ENCODE results near the gene PPP3CA.
"Not testable (repeated sequence)": the region's sequence is repeated elsewhere in the genome, so short reads cannot be mapped to it uniquely, and the experiment has no call there.

The PPP3CA gene

GRCh38 chr4:101239665-101240064, 107.7 kb downstream of the PPP3CA start:
- DNase-seq (ENCODE audit: insufficient read length, low spot score) (no peak), FAIRE-seq (no peak)
- no peak for TF ChIP-seq POLR2A (IDR thresholded peaks at IDR 0.05; ENCODE audit: low read depth, low read length)

- TF ChIP-seq POLR2A (IDR thresholded peaks at IDR 0.05; ENCODE audit: low read depth, low read length) = no peak
- DNase-seq (ENCODE audit: insufficient read length, low spot score) (no peak), FAIRE-seq (peak; percentile 38)
Measured at GRCh38 chr4:101238706-101239105, 108.6 kb downstream of the PPP3CA start.

- no peak for FAIRE-seq
- no peak for TF ChIP-seq POLR2A (IDR thresholded peaks at IDR 0.05; ENCODE audit: low read depth, low read length)
- no peak for DNase-seq (ENCODE audit: insufficient read length, low spot score)
Measured at GRCh38 chr4:101237773-101238172, 109.6 kb downstream of the PPP3CA start.

GRCh38 chr4:101236097-101236496, 111.2 kb downstream of the PPP3CA start:
- FAIRE-seq (no peak), DNase-seq (ENCODE audit: insufficient read length, low spot score) (no peak)
- TF ChIP-seq POLR2A (IDR thresholded peaks at IDR 0.05; ENCODE audit: low read depth, low read length) = no peak

GRCh38 chr4:101234141-101234540, 113.2 kb downstream of the PPP3CA start:
- DNase-seq (ENCODE audit: insufficient read length, low spot score); FAIRE-seq: not testable (repeated sequence)

- peak; percentile 89 for FAIRE-seq
- TF ChIP-seq POLR2A (IDR thresholded peaks at IDR 0.05; ENCODE audit: low read depth, low read length) = no peak
- no peak for DNase-seq (ENCODE audit: insufficient read length, low spot score)
Measured at GRCh38 chr4:101232074-101232776, 115.1 kb downstream of the PPP3CA start.

- no peak for TF ChIP-seq POLR2A (IDR thresholded peaks at IDR 0.05; ENCODE audit: low read depth, low read length)
- peak; percentile 55 for FAIRE-seq
- no peak for DNase-seq (ENCODE audit: insufficient read length, low spot score)
Measured at GRCh38 chr4:101230801-101231426, 116.4 kb downstream of the PPP3CA start.

DNA sequence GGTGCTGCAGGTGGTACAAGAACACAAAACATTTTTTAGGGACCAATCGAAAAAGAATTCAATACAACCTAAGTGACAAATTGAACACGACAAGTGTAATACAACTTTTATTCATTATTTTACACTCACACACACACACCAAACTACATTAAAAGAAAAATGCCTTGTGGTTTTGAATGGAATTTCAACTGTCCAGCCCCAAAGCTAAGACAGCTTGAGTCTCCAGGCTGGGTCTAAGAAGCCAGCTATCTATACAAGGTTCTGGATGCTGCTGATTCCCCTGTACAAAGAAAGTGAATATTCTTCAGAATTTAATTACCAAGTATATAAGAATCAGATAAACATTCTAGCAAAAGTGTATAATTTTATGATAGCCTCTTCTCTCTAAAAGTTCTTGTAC, 118.2 kb downstream of the PPP3CA start:
- TF ChIP-seq POLR2A (IDR thresholded peaks at IDR 0.05; ENCODE audit: low read depth, low read length) = no peak
- FAIRE-seq (no peak), DNase-seq (ENCODE audit: insufficient read length, low spot score) (no peak)

GRCh38 chr4:101227715-101228114, 119.6 kb downstream of the PPP3CA start:
- DNase-seq (ENCODE audit: insufficient read length, low spot score) = no peak
- no peak for FAIRE-seq
- no peak for TF ChIP-seq POLR2A (IDR thresholded peaks at IDR 0.05; ENCODE audit: low read depth, low read length)

DNA sequence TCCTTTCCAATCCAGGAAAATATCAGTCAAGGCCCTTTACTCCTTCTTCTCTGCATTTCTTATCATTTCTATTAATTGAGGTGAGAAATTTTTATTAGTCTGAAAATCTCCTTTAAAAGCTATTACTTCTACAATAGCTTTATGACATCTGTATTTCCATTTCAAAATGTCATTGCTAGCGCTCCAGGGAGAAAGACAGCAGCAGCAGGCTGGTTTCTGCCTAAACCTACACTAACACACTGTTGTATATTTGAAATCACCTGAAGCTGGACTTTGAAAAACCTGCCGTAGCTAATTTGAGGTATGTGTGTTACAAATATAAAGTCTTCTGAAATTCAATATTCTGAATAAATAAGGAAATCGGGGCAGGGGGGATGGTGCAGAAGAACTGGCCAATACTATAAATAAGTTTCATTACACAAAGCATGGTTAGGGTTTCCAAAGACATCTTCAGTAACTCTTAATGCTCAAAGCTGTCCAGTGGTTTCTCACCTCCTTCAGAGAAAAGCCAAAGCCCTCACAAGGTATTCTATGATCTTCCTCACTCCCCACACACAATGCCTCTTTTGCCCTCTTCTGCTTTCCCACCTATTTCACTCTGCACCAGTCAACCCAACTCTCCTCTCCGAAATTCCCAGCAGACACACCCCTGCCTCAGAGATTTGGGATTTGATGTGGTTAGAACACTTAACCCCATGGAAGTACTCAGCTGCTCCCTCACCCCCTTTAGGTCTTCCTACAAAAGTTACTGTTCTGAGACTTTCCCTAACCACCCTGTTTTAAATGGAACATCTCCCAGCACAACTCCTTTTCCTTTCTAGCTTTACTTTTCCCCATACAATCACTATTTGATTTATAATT, 122.7 kb downstream of the PPP3CA start:
- FAIRE-seq = no peak
- DNase-seq (ENCODE audit: insufficient read length, low spot score) = no peak
- no peak for TF ChIP-seq POLR2A (IDR thresholded peaks at IDR 0.05; ENCODE audit: low read depth, low read length)

DNA sequence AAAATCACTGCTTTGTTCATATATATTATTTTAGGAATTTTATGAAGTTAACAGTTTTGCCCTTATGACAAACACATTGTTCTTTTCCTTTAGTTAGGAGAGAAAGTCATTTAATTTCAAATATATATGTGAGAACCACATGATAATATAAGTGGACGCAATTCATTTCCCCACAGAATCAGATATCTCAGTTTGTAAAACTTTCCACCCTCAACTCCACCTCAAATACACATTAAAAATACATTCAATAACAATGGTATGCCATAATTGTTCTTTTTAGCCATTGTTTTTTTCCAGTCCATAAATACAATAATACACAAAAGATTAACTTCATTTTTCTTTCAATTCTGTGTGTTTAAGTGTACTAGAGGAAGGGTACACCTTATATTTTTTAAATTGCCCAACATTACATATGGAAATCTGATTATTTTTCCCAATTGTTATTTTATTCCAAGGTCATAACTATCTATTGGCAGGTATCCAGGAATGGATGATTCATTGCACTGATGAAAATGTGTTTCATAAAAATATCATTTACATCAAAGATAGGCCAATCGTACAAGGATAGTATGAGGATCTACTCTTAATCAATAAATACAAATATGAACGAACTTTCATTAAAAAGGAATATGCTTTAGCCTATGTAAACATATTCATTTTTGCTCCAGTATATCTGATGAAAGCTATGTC, 125.0 kb downstream of the PPP3CA start:
- DNase-seq (ENCODE audit: insufficient read length, low spot score) (no peak), FAIRE-seq (no peak)
- TF ChIP-seq POLR2A (IDR thresholded peaks at IDR 0.05; ENCODE audit: low read depth, low read length) = no peak

DNA sequence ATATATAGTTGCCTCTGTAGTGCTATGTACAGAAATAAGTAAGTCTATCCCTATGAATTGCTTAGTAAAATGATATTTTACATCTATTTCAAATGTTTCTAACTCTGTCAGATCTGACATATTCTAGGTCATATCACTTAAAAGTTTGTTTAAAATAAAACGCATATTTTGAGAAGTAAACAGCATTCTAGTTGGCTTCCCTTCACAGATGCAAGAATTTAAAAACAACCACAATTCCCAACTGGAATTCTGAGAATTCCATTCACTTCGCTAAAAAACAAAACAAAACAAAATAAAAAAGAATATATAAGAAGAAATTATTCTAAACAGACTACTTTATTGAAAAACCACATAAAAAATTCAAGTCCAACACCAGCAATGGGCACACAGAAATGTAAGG, 126.0 kb downstream of the PPP3CA start:
- FAIRE-seq = no peak
- DNase-seq (ENCODE audit: insufficient read length, low spot score) = no peak
- TF ChIP-seq POLR2A (IDR thresholded peaks at IDR 0.05; ENCODE audit: low read depth, low read length) = no peak

DNA sequence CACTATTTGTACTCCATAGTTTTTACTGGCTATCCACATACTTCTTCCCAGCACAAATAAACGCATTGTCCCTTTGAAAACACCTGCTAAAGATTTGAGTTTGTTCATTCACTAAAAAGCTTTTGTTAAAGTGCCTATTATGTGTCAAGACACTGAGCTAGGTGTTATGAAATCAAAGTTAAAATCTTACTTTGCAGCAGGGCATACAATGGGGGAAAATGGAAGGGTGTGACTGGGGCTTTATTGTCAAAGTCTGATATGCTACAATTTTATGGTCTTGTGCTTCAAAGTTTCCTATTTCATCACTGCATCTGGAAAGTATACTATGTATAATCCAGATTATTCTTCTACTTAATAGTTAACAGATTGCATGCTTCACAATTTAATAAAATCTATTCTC, 128.4 kb downstream of the PPP3CA start:
- TF ChIP-seq POLR2A (IDR thresholded peaks at IDR 0.05; ENCODE audit: low read depth, low read length) = no peak
- FAIRE-seq (no peak), DNase-seq (ENCODE audit: insufficient read length, low spot score) (no peak)

DNA sequence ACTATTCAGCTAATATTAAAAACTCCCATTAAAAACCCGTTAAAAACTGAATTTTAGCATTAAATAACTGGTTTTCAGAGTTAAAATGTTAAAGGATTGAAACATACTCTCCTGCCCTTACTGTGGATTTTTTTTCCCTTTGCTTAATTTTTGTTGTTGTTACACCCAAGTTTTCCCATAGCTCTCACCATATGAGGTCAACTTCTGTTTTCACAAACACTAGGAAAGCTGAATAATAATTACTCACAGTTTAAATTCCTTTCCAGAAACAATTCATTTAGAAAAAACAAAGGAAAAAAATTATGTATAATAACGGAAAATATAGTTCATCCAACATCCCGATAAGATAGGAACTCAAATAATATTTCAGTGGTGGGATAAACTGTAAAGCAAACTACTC, 129.0 kb downstream of the PPP3CA start:
- FAIRE-seq = no peak
- no peak for DNase-seq (ENCODE audit: insufficient read length, low spot score)
- no peak for TF ChIP-seq POLR2A (IDR thresholded peaks at IDR 0.05; ENCODE audit: low read depth, low read length)
